Endodermal cell (in vitro differentiated cells): ENCODE data around the gene MUTYH. TPM values are rescaled to one million over a fixed set of nuclear protein-coding genes. Genes with fewer than 3 reads are reported as not detected.
A peak's percentile ranks its signal among the peaks of the same experiment; 100 is the strongest.

Experiments
- DNase-seq: peaks from one replicate; pipeline ENCODE4 v3.0.0-alpha.2; 2017
- H3K27ac ChIP-seq: 2 replicates; pipeline ENCODE4 v1.5.1; 2013; ENCODE audit warnings: mild to moderate bottlenecking, low read depth, low read length, moderate library complexity
- H3K27me3 ChIP-seq: 2 replicates; pipeline ENCODE4 v1.6.1; 2013; ENCODE audit warnings: mild to moderate bottlenecking, low read length, moderate library complexity; ENCODE audit not compliant: insufficient read depth, control insufficient read depth, poor library complexity, severe bottlenecking
- H3K36me3 ChIP-seq: 2 replicates; pipeline ENCODE4 v1.7.0; 2013; ENCODE audit warnings: mild to moderate bottlenecking, low read length, moderate library complexity; ENCODE audit not compliant: control insufficient read depth, insufficient read depth
- H3K4me1 ChIP-seq: one replicate; pipeline ENCODE4 v1.7.0; 2013; ENCODE audit warnings: low read length; ENCODE audit not compliant: control insufficient read depth, insufficient read depth
- H3K4me3 ChIP-seq: 2 replicates; pipeline ENCODE4 v1.5.1; 2013; ENCODE audit warnings: mild to moderate bottlenecking, low read length, moderate library complexity
- H3K9ac ChIP-seq: 2 replicates; pipeline ENCODE4 v1.6.1; 2013; ENCODE audit warnings: mild to moderate bottlenecking, low read length, moderate library complexity; ENCODE audit not compliant: poor library complexity, severe bottlenecking; ENCODE audit errors: extremely low read depth
- H3K9me3 ChIP-seq: 2 replicates; pipeline ENCODE4 v1.6.1; 2013; ENCODE audit warnings: mild to moderate bottlenecking, low read length, moderate library complexity; ENCODE audit not compliant: control insufficient read depth
- H3K27ac Mint-ChIP-seq: 2 replicates; pipeline ENCODE4 v1.8.0; 2020; ENCODE audit warnings: mixed read lengths
- H3K27me3 Mint-ChIP-seq: 2 replicates; pipeline ENCODE4 v1.8.0; 2021; ENCODE audit warnings: mild to moderate bottlenecking, mixed read lengths; ENCODE audit not compliant: insufficient read depth
- H3K36me3 Mint-ChIP-seq: 2 replicates; pipeline ENCODE4 v1.8.0; 2020; ENCODE audit warnings: low read depth, mixed read lengths
- H3K4me1 Mint-ChIP-seq: 2 replicates; pipeline ENCODE4 v1.8.0; 2020; ENCODE audit warnings: mixed read lengths
- H3K4me3 Mint-ChIP-seq: 2 replicates; pipeline ENCODE4 v1.8.0; 2020; ENCODE audit warnings: mild to moderate bottlenecking, moderate library complexity, mixed read lengths
- H3K9me3 Mint-ChIP-seq: 2 replicates; pipeline ENCODE4 v1.8.0; 2020; ENCODE audit warnings: mild to moderate bottlenecking, mixed read lengths
- WGBS, 2 experiments: methylation state at CpG; one replicate each; pipeline versions ENCODE4 v1.1.5 to v1.1.7; 2013; ENCODE audit warnings: missing lambda C conversion rate in 2 of 2, mixed read lengths in 1 of 2; ENCODE audit not compliant: insufficient coverage in 1 of 2, insufficient read length in 1 of 2; 5-methylcytosine and 5-hydroxymethylcytosine counted together
- total RNA-seq, 2 donors: library from RNA; stranded (reverse); fragmentation: NEBNext Ultra II Directional in 1 of 2; extraction: Animal tissue kit (Norgen Biotek cat#: 25700) in 1 of 2; gene quantifications; 2 replicates in 1 of 2; 3 replicates in 1 of 2; pipeline ENCODE4 v1.2.1, GENCODE V29; 2021
- TF ChIP-seq, protein P1 (sequence below): fragments of 200-600 bp; sonication (generic); conservative IDR thresholded peaks from 2 replicates; pipeline ENCODE4 v1.5.0; 2021; ENCODE audit warnings: antibody characterized with exemption, mild to moderate bottlenecking

Gene MUTYH
- total RNA-seq, 2 donors from 2014 or later, result 60.5 to 60.9 TPM

GRCh38 chr1:45306905-45307304 is 33.3 kb downstream of the MUTYH start:
- Mint-ChIP-seq H3K4me1 (peaks cover 28% of the 10 kb centered on the region), H3K36me3 (no peaks in the 10 kb centered on the region), H3K9me3 (peaks cover 10% of the 10 kb centered on the region), H3K27me3 (no peaks in the 10 kb centered on the region), H3K27ac (no peak overlapping the region), H3K4me3 (no peak overlapping the region)
- no peaks in the 10 kb centered on the region for H3K36me3 ChIP-seq
- TF ChIP-seq, protein P1, sequence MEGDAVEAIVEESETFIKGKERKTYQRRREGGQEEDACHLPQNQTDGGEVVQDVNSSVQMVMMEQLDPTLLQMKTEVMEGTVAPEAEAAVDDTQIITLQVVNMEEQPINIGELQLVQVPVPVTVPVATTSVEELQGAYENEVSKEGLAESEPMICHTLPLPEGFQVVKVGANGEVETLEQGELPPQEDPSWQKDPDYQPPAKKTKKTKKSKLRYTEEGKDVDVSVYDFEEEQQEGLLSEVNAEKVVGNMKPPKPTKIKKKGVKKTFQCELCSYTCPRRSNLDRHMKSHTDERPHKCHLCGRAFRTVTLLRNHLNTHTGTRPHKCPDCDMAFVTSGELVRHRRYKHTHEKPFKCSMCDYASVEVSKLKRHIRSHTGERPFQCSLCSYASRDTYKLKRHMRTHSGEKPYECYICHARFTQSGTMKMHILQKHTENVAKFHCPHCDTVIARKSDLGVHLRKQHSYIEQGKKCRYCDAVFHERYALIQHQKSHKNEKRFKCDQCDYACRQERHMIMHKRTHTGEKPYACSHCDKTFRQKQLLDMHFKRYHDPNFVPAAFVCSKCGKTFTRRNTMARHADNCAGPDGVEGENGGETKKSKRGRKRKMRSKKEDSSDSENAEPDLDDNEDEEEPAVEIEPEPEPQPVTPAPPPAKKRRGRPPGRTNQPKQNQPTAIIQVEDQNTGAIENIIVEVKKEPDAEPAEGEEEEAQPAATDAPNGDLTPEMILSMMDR, result no peak
- DNase-seq, result no peak
- no peaks in the 10 kb centered on the region for H3K27me3 ChIP-seq
- peaks cover 7% of the 10 kb centered on the region for H3K4me1 ChIP-seq
- H3K4me3 ChIP-seq, result no peak overlapping the region
- WGBS, 2 experiments, result 64% methylated on average over 3 of the region's 3 CpGs; no CpG with 5 or more reads in 1 of the 2 experiments
- no peak overlapping the region for H3K27ac ChIP-seq
- H3K9me3 ChIP-seq, result peaks cover 12% of the 10 kb centered on the region
- H3K9ac ChIP-seq, result no peak overlapping the region

DNA sequence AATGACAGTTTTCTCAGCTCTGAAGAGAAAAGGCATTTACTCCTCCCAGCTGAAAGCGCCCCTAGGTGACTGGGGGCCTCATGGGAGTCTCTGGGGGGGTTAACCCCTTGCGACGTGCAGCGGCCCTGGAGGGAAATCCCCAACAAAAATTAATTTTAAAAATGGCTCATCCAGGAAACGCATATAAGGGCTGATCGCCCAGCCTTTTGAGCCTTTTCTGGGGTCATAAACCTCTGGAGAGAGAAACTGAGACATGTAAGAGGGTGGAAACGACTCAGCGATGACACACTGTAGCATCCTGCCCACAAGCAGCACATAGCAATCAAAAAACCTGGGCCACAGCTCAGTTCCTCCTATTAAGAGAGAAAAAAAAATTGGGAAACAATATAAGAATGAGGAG is 33.9 kb downstream of the MUTYH start:
- 57 to 58% methylated on average over 5 to 8 of the region's 8 CpGs for WGBS, 2 experiments
- Mint-ChIP-seq H3K4me3 (no peak overlapping the region), H3K36me3 (no peaks in the 10 kb centered on the region), H3K9me3 (peaks cover 8% of the 10 kb centered on the region), H3K27me3 (no peaks in the 10 kb centered on the region), H3K4me1 (peaks cover 32% of the 10 kb centered on the region), H3K27ac (peak overlapping the region; percentile 69)
- Histone ChIP-seq H3K27me3 (no peaks in the 10 kb centered on the region), H3K36me3 (no peaks in the 10 kb centered on the region), H3K27ac (no peak overlapping the region), H3K9ac (no peak overlapping the region), H3K9me3 (peaks cover 6% of the 10 kb centered on the region), H3K4me3 (no peak overlapping the region), H3K4me1 (peaks cover 7% of the 10 kb centered on the region)
- no peak for DNase-seq
- TF ChIP-seq, protein P1, result no peak

DNA sequence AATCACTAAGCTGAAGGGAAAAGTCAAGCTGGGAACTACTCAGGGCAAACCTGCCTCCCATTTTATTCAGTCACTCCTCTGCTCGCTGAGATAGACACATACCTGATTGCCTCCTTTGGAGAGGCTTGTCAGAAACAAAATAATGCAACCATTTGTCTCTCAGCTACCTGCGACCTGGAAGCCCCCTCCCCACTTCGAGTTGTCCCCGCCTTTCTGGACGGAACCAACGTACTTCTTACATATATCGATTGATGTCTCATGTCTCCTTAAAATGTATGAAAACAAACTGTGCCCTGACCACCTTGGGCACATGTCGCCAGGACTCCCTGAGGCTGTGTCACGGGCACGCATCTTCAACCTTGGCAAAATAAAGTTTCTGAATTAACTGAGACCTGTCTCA is 35.0 kb downstream of the MUTYH start:
- no peak overlapping the region for H3K27ac ChIP-seq
- Mint-ChIP-seq H3K9me3 (peaks cover 2% of the 10 kb centered on the region), H3K4me1 (peaks cover 32% of the 10 kb centered on the region), H3K27ac (peak overlapping the region; percentile 94), H3K27me3 (no peaks in the 10 kb centered on the region), H3K4me3 (peak overlapping the region; percentile 83), H3K36me3 (no peaks in the 10 kb centered on the region)
- no peaks in the 10 kb centered on the region for H3K27me3 ChIP-seq
- no peak overlapping the region for H3K9ac ChIP-seq
- TF ChIP-seq, protein P1, result no peak
- no peak for DNase-seq
- H3K9me3 ChIP-seq, result no peaks in the 10 kb centered on the region
- 91 to 93% methylated on average over 9 to 10 of the region's 10 CpGs for WGBS, 2 experiments
- H3K36me3 ChIP-seq, result no peaks in the 10 kb centered on the region
- peaks cover 7% of the 10 kb centered on the region for H3K4me1 ChIP-seq
- H3K4me3 ChIP-seq, result no peak overlapping the region
